NCI-H1048 (cell line): ENCODE data around the gene GDI1.

Experiments
- DNase-seq: peaks from one replicate; lab custom pipeline; 2025; lab: John Stamatoyannopoulos, UW

GDI1 gene

GRCh38 chrX:154481911-154482601 is 45.1 kb downstream of the GDI1 start:
- DNase-seq, result no peak

GRCh38 chrX:154482786-154483185 is 45.8 kb downstream of the GDI1 start:
- no peak for DNase-seq

GRCh38 chrX:154483325-154483724 is 46.4 kb downstream of the GDI1 start:
- no peak for DNase-seq

GRCh38 chrX:154484255-154485149 is 47.5 kb downstream of the GDI1 start:
- DNase-seq, result no peak

GRCh38 chrX:154485150-154486051 is 48.4 kb downstream of the GDI1 start:
- DNase-seq, result no peak

- DNase-seq, result no peak
Measured at GRCh38 chrX:154486052-154486395, 49.1 kb downstream of the GDI1 start.

GRCh38 chrX:154486396-154487207 is 49.6 kb downstream of the GDI1 start, which contains the start of gene UBL4A:
Gene UBL4A, minus strand, starts transcription at chrX:154486615. Its CDS starts 31 bp downstream, at chrX:154486584.
- DNase-seq, result peak; percentile 45

- no peak for DNase-seq
Measured at GRCh38 chrX:154487518-154488290, 50.8 kb downstream of the GDI1 start.

- no peak for DNase-seq
Measured at GRCh38 chrX:154488336-154489075, 51.6 kb downstream of the GDI1 start.

GRCh38 chrX:154489182-154489581 is 52.2 kb downstream of the GDI1 start:
- no peak for DNase-seq

- no peak for DNase-seq
Measured at GRCh38 chrX:154490021-154490413, 53.1 kb downstream of the GDI1 start.

GRCh38 chrX:154490414-154491083 is 53.6 kb downstream of the GDI1 start, which contains the start of gene SLC10A3:
Gene SLC10A3, minus strand, starts transcription at chrX:154490629. Its CDS starts 1,689 bp downstream, at chrX:154488940.
- peak; percentile 42 for DNase-seq
